ENCODE data around the gene MYO18B. TPM values are rescaled to one million over a fixed set of nuclear protein-coding genes. Genes with fewer than 3 reads are reported as not detected.

The MYO18B gene
- total and polyA plus RNA-seq, 2 of the 4 experiments (the other 2 are of a cell fraction), result under 0.01 TPM; not detected in 1

DNA sequence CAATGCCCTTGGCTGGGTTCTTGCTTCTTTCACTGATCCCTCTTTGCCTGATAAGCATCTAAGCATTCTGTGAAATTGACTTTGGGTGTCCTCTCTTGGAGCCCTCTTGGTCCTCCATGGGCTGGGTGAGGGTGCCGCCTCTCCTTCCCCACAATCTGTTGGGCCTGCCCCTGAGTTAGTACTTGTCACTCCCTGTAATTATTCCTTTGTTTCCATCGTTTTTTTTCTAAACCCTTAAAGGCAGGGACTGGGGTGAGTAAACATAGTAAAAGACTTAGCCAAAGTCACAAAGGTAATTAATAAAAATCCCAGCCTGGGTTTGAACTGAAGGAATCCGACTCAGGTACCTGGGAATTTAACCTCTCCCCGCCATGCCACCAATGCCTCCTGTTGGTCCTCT is 188.1 kb downstream of the MYO18B start:
- peaks cover 2% of the 10 kb centered on the region; the same call in 1 of the 2 replicates for H3K9me3 ChIP-seq (ENCODE audit: control insufficient read depth, insufficient read depth, low read length)
- ChIA-PET POLR2A (ENCODE audit: unreplicated experiment) (no interaction called here), CTCF (no interaction called here)
- BruUV-seq (replicated peaks), result no TSS peak
- no peak overlapping the region for H2AFZ ChIP-seq (replicated peaks; ENCODE audit: low read length, poor library complexity)
- no peak overlapping the region for H2BK5ac ChIP-seq (ENCODE audit: low read depth, low read length, poor library complexity, severe bottlenecking)
- no peak overlapping the region for H3K4me2 ChIP-seq (ENCODE audit: low read depth, low read length)
- H2AK9ac ChIP-seq (replicated peaks; ENCODE audit: low read depth, low read length, poor library complexity), result no peak overlapping the region
- no peak overlapping the region for H3K4me3 ChIP-seq (ENCODE audit: insufficient read depth, low read depth, low read length)
- intact Hi-C loops (cut with micrococcal nuclease) (no loop called here), in situ Hi-C loops (cut with MboI; ENCODE audit: low sequenced_read_pairs) (no loop called here), dilution Hi-C loops (cut with HindIII; ENCODE audit: low sequenced_read_pairs, unreplicated experiment) (no loop called here)
- no peaks in the 10 kb centered on the region for H4K20me1 ChIP-seq (ENCODE audit: insufficient read depth, low read length)
- H4K91ac ChIP-seq (ENCODE audit: insufficient read depth, low read depth, low read length), result no peak overlapping the region
- H4K8ac ChIP-seq (ENCODE audit: low read depth in 2 of 2, low read length in 2 of 2), result no peak overlapping the region
- no peak overlapping the region for H3K4ac ChIP-seq (ENCODE audit: low read depth, low read length)
- no peak overlapping the region for H2BK20ac ChIP-seq (ENCODE audit: low read depth, low read length)
- no CpG with 5 or more reads among the region's 4 CpGs for WGBS, 2 experiments (ENCODE audit: extremely low coverage in 2 of 2, insufficient read length in 1 of 2)
- no peaks in the 10 kb centered on the region for H3K9me1 ChIP-seq (ENCODE audit: insufficient read depth, low read length)
- TF ChIP-seq NFE2L2 (IDR thresholded peaks at IDR 0.05; ENCODE audit: low read depth, low read length) (no peak), RFX5 (IDR thresholded peaks at IDR 0.05; ENCODE audit: low read depth, low read length) (no peak), MAFK (IDR thresholded peaks at IDR 0.05; ENCODE audit: low read depth, low read length) (no peak), RAD21 (IDR thresholded peaks at IDR 0.05; ENCODE audit: low read length) (no peak), FOS (IDR thresholded peaks at IDR 0.05; ENCODE audit: low read depth, low read length) (no peak), MAZ (IDR thresholded peaks at IDR 0.05; ENCODE audit: borderline replicate concordance, low read depth, low read length) (no peak), CHD1 (IDR thresholded peaks at IDR 0.05; ENCODE audit: low read depth, low read length) (no peak), MXI1 (IDR thresholded peaks at IDR 0.05; ENCODE audit: borderline replicate concordance, low read depth, low read length) (no peak), BHLHE40 (IDR thresholded peaks at IDR 0.05; ENCODE audit: low read depth, low read length) (no peak), CEBPB (IDR thresholded peaks at IDR 0.05; ENCODE audit: low read depth, low read length) (no peak), POLR2A (IDR thresholded peaks at IDR 0.05; ENCODE audit: low read depth, low read length) (no peak), SMC3 (IDR thresholded peaks at IDR 0.05; ENCODE audit: low read depth, low read length) (no peak)
- TF ChIP-seq, protein P1, sequence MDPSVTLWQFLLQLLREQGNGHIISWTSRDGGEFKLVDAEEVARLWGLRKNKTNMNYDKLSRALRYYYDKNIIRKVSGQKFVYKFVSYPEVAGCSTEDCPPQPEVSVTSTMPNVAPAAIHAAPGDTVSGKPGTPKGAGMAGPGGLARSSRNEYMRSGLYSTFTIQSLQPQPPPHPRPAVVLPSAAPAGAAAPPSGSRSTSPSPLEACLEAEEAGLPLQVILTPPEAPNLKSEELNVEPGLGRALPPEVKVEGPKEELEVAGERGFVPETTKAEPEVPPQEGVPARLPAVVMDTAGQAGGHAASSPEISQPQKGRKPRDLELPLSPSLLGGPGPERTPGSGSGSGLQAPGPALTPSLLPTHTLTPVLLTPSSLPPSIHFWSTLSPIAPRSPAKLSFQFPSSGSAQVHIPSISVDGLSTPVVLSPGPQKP (IDR thresholded peaks at IDR 0.05; ENCODE audit: borderline replicate concordance, low read depth, low read length), result no peak
- TF ChIP-seq, protein P2, sequence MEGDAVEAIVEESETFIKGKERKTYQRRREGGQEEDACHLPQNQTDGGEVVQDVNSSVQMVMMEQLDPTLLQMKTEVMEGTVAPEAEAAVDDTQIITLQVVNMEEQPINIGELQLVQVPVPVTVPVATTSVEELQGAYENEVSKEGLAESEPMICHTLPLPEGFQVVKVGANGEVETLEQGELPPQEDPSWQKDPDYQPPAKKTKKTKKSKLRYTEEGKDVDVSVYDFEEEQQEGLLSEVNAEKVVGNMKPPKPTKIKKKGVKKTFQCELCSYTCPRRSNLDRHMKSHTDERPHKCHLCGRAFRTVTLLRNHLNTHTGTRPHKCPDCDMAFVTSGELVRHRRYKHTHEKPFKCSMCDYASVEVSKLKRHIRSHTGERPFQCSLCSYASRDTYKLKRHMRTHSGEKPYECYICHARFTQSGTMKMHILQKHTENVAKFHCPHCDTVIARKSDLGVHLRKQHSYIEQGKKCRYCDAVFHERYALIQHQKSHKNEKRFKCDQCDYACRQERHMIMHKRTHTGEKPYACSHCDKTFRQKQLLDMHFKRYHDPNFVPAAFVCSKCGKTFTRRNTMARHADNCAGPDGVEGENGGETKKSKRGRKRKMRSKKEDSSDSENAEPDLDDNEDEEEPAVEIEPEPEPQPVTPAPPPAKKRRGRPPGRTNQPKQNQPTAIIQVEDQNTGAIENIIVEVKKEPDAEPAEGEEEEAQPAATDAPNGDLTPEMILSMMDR (conservative IDR thresholded peaks at IDR 0.05; ENCODE audit: low read depth, low read length), result no peak
- H3K23ac ChIP-seq (ENCODE audit: low read depth, low read length), result no peak overlapping the region
- no peak overlapping the region for H2BK120ac ChIP-seq (ENCODE audit: low read depth, low read length)
- H2AK5ac ChIP-seq (ENCODE audit: low read depth, low read length), result no peak overlapping the region
- no peak overlapping the region for H2BK15ac ChIP-seq (ENCODE audit: low read depth, low read length)
- DNase-seq, result no peak
- no peaks in the 10 kb centered on the region for H3K79me1 ChIP-seq (ENCODE audit: low read depth in 1 of 2, low read length in 2 of 2)
- H4K5ac ChIP-seq (ENCODE audit: low read depth, low read length), result no peak overlapping the region
- ATAC-seq (ENCODE audit: low read depth), result no peak
- no peaks in the 10 kb centered on the region for H3K36me3 ChIP-seq (ENCODE audit: control insufficient read depth, insufficient read depth, low read length)
- H3K27me3 ChIP-seq (ENCODE audit: control insufficient read depth, insufficient read depth, low read length), result no peaks in the 10 kb centered on the region
- no peak overlapping the region for H3K18ac ChIP-seq (ENCODE audit: low read depth, low read length)
- H3K9ac ChIP-seq (ENCODE audit: low read depth, low read length), result no peak overlapping the region
- no peak overlapping the region for H3K56ac ChIP-seq (ENCODE audit: extremely low read depth, insufficient read depth, low read length)
- no peaks in the 10 kb centered on the region for H3K4me1 ChIP-seq (ENCODE audit: control insufficient read depth, insufficient read depth, low read length)
- H3K27ac ChIP-seq (ENCODE audit: insufficient read depth, low read length), result no peak overlapping the region
- H3K14ac ChIP-seq (replicated peaks; ENCODE audit: low read depth, low read length), result no peak overlapping the region
